PC-3 (cell line): ENCODE measurements around the gene TTC19.

ENCODE experiments used
- CTCF ChIP-seq: fragments of 300-600 bp; sonication (generic); conservative IDR thresholded peaks from 2 replicates; pipeline ENCODE4 v1.5.1; 2017; ENCODE audit warnings: antibody characterized with exemption, low read depth, mild to moderate bottlenecking, low read length
- EZH2 ChIP-seq: fragments of 300-600 bp; sonication (generic); IDR thresholded peaks from one replicate; pipeline ENCODE4 v1.6.1; 2017; ENCODE audit warnings: antibody characterized with exemption, mild to moderate bottlenecking, low read length; ENCODE audit not compliant: unreplicated experiment

- TF ChIP-seq CTCF (no peak), EZH2 (no peak)
These were observed 25.6 kb downstream of the TTC19 start for GRCh38 chr17:16025202-16025601.
